ENCODE results near the gene SLC39A10.
"Not testable (repeated sequence)": the region's sequence is repeated elsewhere in the genome, so short reads cannot be mapped to it uniquely, and the experiment has no call there.

Gene SLC39A10

GRCh38 chr2:195674491-195675221 lies 17.6 kb downstream of the SLC39A10 start:
- DNase-seq: no peak

- no peak for DNase-seq
Measured at GRCh38 chr2:195675783-195676427, 18.9 kb downstream of the SLC39A10 start.

DNA sequence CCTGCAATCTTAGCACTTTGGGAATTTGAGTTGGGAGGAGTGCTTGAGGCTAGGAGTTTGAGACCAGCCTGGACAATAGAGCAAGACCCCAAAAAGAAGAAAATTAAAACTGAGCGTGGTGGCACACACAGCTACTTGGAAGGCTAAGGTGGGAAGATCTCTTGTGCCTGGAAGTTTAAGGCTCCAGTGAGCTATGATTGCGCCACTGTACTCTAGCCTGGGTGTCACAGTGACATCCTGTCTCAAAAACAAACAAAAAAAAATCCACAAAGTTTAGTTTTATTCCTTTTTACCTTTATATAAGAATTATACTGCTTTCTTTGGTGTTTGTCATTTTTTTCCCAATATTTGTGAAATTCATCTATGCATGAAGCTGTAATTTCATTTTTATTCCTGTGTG lies 20.3 kb downstream of the SLC39A10 start:
- DNase-seq: no peak

DNA sequence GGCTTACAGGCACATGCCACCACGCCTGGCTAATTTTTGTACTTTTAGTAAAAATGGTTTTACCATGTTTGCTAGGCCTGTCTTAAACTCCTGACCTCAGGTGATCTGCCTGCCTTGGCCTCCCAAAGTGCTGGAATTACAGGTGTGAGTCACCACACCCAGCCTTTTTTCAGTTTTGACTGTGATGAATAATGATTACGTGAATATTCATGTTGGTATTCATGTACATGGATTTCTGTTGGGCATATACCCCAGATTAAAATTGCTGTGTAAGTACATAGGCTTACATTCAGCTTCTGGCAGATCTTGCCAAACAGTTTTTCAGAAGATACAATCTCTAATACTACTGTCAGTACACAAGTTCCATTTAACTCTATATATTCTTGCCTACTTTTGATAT lies 20.9 kb downstream of the SLC39A10 start:
- no peak for DNase-seq

DNA sequence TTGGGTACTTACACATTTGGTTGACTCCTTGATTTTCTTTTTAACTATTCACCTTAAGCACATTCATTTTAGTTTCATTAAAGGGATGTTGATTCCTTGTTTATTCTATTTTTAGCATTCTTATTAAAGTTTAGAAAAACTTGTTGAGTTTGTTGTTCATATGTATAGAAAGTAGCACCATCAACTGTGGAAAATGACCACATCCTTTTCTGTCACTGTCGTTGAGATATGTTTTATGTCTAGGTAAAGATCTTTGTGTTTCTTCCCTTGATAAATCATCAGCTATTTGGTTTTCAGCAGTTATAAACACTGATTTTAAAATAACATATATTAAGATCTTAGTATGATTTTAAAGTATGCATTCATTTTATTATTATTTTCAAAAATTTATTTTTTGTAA lies 25.1 kb downstream of the SLC39A10 start:
- no peak for DNase-seq

GRCh38 chr2:195683174-195683573 lies 26.1 kb downstream of the SLC39A10 start:
- no peak for DNase-seq

DNA sequence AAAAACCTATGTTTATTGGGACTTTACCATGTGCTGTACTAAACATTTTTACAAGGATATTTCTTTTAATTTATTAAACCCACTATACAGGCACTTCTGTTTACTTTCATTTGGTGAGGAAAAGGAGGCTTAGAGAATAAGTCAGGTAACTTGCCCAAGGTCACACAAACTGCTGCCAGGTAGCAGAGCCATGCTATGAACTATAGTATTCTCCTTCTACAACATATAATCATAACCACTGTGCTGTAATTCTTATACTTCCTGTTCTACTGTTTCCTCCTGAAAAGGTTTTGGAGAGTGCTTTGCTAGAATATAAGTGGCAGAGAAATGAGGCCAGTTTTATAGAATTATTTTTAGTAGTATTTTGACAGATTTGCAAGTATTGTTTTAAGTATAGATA lies 29.5 kb downstream of the SLC39A10 start:
- no peak for DNase-seq

GRCh38 chr2:195687320-195688086 lies 30.5 kb downstream of the SLC39A10 start:
- DNase-seq: no peak

DNA sequence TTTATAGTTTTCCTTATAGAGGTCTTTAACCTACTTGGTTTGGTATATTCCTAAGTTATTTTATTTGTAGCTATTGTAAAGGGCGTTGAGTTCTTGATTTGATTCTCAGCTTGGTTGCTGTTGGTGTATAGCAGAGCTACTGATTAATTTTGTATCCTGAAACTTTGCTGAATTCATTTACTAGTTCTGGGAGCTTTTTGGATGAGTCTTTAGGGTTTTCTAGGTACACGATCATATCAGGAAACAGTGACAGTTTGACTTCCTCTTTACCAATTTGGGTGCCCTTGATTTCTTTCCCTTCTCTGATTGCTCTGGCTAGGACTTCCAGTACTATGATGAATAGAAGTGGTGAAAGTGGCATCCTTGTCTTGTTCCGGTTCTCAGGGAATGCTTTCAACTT lies 35.5 kb downstream of the SLC39A10 start:
- not testable (repeated sequence) for DNase-seq

DNA sequence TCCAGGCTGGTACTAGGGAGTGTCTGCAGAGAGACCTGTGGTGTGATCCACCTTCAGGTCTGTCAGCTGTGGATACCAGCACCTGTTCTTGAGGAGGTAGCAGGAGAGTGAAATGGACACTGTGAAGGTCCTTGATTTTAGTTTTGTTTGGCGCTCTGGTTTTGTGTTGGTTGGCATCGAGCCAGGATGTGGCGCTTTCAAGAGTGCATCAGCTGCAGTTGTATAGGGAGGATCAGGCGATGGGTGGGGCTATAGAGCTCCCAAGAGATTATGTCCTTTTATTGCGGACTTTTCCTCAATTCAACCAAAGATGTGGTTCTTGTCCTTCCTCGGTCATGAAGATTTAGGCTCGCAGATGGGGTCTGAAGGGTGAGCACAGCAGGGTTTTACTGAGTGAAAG lies 37.5 kb downstream of the SLC39A10 start:
- DNase-seq: no peak

DNA sequence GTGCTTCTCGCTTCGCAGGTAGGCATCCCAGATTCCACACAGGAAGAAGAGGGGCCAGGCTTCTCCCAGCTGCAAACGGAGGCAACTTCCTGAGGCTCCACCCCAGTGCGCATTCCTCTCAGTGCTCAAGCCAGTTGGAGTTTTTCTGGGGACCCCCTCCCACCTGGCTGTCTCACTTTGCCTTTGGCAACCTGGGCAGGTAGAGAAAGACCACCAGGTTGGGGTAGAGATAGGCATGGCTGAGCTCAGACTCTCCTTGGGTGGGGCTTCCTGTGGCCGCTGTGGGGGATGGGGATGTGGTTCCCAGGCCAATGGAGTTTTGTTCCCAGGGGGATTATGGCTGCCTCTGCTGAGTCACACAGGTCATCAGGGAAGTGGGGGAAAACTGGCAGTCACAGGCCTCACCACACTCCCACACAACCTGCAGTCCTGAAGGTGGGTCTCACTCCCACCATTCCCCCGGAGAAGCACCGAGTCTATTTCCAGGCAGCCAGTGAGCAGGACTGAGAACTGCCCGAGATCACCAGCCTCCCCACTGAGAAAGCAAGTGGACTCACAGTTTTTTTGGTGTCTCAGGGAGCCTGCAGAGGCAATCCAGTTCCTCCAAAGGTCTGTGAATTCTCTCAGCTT lies 38.1 kb downstream of the SLC39A10 start:
- DNase-seq: no peak

- DNase-seq: no peak
Measured at GRCh38 chr2:195696012-195696411, 39.0 kb downstream of the SLC39A10 start.

GRCh38 chr2:195697681-195698220 lies 40.7 kb downstream of the SLC39A10 start:
- no peak for DNase-seq

DNA sequence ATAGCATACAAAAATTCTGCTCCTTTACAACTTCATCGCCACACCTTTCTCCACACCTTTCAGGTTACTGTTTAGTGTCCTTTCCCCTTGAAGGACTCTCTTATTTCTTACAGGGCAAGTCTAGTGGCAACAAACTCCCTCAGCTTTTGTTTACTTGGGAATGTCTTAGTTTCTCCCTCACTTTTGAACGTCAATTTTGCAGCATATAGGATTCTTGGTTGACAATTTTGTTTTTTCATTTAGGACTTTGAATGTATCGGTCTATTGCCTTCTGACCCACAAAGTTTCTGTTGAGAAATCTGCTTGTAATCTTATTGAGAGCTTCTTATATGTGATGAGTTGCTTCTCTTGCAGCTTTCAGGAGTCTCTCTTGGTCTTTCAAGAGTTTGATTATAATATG lies 43.5 kb downstream of the SLC39A10 start:
- no peak for DNase-seq

GRCh38 chr2:195706161-195706900 lies 49.3 kb downstream of the SLC39A10 start:
- no peak for DNase-seq

DNA sequence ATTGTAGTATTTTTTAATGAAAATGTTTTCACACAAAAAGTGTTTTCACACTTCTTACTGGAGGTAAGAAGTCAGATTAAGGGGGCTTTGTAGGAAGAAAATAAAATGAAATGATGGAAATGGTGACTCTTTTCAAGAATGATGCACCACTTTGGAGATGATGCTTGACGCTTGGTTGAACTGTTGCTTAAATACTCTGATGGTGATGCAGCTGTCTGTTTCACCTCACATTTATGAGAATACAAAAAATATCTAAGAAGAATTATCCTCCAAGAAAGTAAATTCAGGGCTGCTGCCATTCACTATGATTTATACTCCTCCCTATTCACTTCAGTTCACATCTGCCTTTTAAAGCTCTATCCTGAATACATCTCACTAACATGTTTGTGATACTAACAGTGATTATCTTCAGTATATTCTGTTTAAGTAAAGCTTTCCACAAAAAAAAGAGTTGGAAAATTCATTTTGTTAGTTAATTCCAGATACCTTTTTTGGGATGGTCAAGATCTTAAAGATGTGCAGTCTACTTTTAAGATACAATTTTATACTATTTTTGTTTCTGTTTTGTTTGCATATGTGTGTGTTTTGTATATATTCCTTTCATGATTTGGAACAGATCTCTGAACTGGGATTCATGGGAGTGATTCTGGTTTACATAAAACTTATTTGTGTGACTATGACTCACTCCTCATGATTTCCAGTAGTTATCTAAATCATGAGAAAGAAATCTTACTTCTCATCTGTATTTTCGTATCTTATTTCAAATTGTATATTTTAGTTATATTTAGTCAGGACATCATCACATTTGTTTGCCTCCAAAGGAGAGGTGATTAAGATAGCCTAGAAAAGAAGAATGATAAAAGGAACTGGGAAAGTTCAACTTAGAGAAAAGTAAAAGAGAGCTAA lies 53.1 kb downstream of the SLC39A10 start:
- DNase-seq: no peak

- no peak for DNase-seq
Measured at GRCh38 chr2:195711478-195711877, 54.5 kb downstream of the SLC39A10 start.

DNA sequence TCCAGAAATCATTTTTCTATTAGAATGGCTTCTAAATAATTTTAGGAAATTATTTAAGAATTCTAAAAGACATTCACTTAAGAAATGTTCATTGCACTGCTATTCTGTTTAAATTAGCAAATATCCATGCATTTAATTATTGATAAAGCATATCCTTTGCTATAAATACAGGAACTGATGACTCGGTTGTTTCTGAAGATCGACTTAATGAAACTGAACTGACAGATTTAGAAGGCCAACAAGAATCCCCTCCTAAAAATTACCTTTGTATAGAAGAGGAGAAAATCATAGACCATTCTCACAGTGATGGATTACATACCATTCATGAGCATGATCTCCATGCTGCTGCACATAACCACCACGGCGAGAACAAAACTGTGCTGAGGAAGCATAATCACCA lies 59.4 kb downstream of the SLC39A10 start:
- no peak for DNase-seq

- DNase-seq: no peak
Measured at GRCh38 chr2:195721042-195721441, 64.0 kb downstream of the SLC39A10 start.

DNA sequence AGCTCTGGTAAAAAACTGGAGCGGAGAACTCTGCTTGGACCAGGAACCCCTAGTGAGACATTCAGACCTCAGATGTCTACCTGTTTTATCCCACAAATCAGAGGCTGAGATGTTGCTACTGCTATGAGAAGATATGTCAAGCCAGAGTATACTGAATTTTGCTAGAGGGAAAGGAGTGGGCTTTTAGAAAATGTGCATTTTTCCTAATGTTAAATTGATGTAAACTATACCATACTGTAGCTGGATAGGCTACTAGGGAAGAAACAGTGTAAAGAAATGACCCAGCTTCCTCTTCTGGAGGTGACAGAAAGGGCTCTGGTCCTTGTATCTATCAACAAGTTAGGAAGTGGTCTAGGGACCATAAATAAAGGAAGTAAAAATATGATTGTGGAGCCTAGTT lies 65.0 kb downstream of the SLC39A10 start:
- no peak for DNase-seq

- no peak for DNase-seq
Measured at GRCh38 chr2:195727106-195727505, 70.1 kb downstream of the SLC39A10 start.
